Measurements from ENCODE around the gene SMCR8. TPM values are rescaled to one million over a fixed set of nuclear protein-coding genes. Genes with fewer than 3 reads are reported as not detected.

SMCR8 gene
- total RNA-seq, 2 donors from 2014 or later, result 7.9 to 9.1 TPM

- DNase-seq (no peak), ATAC-seq (no peak)
- TF ChIP-seq POLR2A (IDR thresholded peaks at IDR 0.05) (no peak), CTCF (IDR thresholded peaks at IDR 0.05) (no peak)
- 82 to 86% methylated on average over 7 to 15 of the region's 16 CpGs for WGBS, 2 donors
- Histone ChIP-seq H3K27me3 (no peaks in the 10 kb centered on the region), H3K4me1 (peaks cover 23% of the 10 kb centered on the region), H3K9me3 (no peaks in the 10 kb centered on the region), H3K36me3 (replicated peaks in 1 of 2; ENCODE audit: insufficient read depth in 1 of 2, low read depth in 2 of 2) (peaks cover 0 to 17% of the 10 kb centered on the region in 2 donors), H3K27ac (no peak overlapping the region), H3K4me3 (no peak overlapping the region)
- intact Hi-C loops (cut with DNase I), result no loop called here
These were observed 8.5 kb downstream of the SMCR8 start for GRCh38 chr17:18323507-18324139.

- 86 to 89% methylated on average over 15 to 25 of the region's 27 CpGs for WGBS, 2 donors
- intact Hi-C loops (cut with DNase I), result no loop called here
- peaks cover 16% of the 10 kb centered on the region for H3K4me1 ChIP-seq
- TF ChIP-seq CTCF (IDR thresholded peaks at IDR 0.05) (no peak), POLR2A (IDR thresholded peaks at IDR 0.05) (no peak)
- DNase-seq, result no peak
- no peak overlapping the region for H3K27ac ChIP-seq
- H3K36me3 ChIP-seq (replicated peaks in 1 of 2; ENCODE audit: insufficient read depth in 1 of 2, low read depth in 2 of 2), result peaks cover 0 to 20% of the 10 kb centered on the region in 2 donors
- H3K9me3 ChIP-seq, result no peaks in the 10 kb centered on the region
- no peak overlapping the region for H3K4me3 ChIP-seq
- no peak for ATAC-seq
- no peaks in the 10 kb centered on the region for H3K27me3 ChIP-seq
These were observed 9.3 kb downstream of the SMCR8 start for GRCh38 chr17:18324140-18325050.

- Histone ChIP-seq H3K27ac (no peak overlapping the region), H3K27me3 (no peaks in the 10 kb centered on the region), H3K4me3 (no peak overlapping the region), H3K36me3 (replicated peaks in 1 of 2; ENCODE audit: insufficient read depth in 1 of 2, low read depth in 2 of 2) (peaks cover 0 to 20% of the 10 kb centered on the region in 2 donors), H3K9me3 (no peaks in the 10 kb centered on the region), H3K4me1 (no peaks in the 10 kb centered on the region)
- no peak for TF ChIP-seq CTCF (IDR thresholded peaks at IDR 0.05)
- TF ChIP-seq POLR2A (IDR thresholded peaks at IDR 0.05), result no peak
- 94% methylated on average over 2 of the region's 2 CpGs for WGBS, 2 donors
- ATAC-seq, result no peak
- intact Hi-C loops (cut with DNase I), result no loop called here
- DNase-seq, result no peak
These were observed 10.9 kb downstream of the SMCR8 start for GRCh38 chr17:18326039-18326438.

- TF ChIP-seq POLR2A (IDR thresholded peaks at IDR 0.05) (no peak), CTCF (IDR thresholded peaks at IDR 0.05) (no peak)
- no peak for ATAC-seq
- intact Hi-C loops (cut with DNase I), result no loop called here
- 90% methylated on average over 2 to 6 of the region's 6 CpGs for WGBS, 2 donors
- H3K27me3 ChIP-seq, result no peaks in the 10 kb centered on the region
- no peak for DNase-seq
- peaks cover 0 to 20% of the 10 kb centered on the region in 2 donors for H3K36me3 ChIP-seq (replicated peaks in 1 of 2; ENCODE audit: insufficient read depth in 1 of 2, low read depth in 2 of 2)
- H3K9me3 ChIP-seq, result no peaks in the 10 kb centered on the region
- H3K4me3 ChIP-seq, result no peak overlapping the region
- no peak overlapping the region for H3K27ac ChIP-seq
- H3K4me1 ChIP-seq, result no peaks in the 10 kb centered on the region
These were observed 11.5 kb downstream of the SMCR8 start for GRCh38 chr17:18326572-18326971.

Data from body of pancreas (tissue), 4 donors.